Activated T-helper 2 cell treated with anti-CD3 and anti-CD28 coated beads, Interferon-gamma antibody, Interleukin-2, Interleukin-4, amounts not matched to agents 10 μg/mL and 5 μg/mL and 100 μg/mL, durations not matched to agents 14 hours and 24 hours and 36 hours (primary cell): ENCODE results near the gene CCNL2. TPM values are rescaled to one million over a fixed set of nuclear protein-coding genes. Genes with fewer than 3 reads are reported as not detected.
"Not testable (repeated sequence)": the region's sequence is repeated elsewhere in the genome, so short reads cannot be mapped to it uniquely, and the experiment has no call there.

Experiments used
- DNase-seq: peaks from one replicate; pipeline ENCODE4 v3.0.0; 2021; ENCODE audit warnings: low spot score
- H3K27ac Mint-ChIP-seq: one replicate; pipeline ENCODE4 v1.8.0; 2021; ENCODE audit warnings: mixed read lengths
- H3K27me3 Mint-ChIP-seq: one replicate; pipeline ENCODE4 v1.8.0; 2021; ENCODE audit warnings: low read depth, mixed read lengths
- H3K36me3 Mint-ChIP-seq: one replicate; pipeline ENCODE4 v1.8.0; 2021; ENCODE audit warnings: low read depth, mixed read lengths
- H3K4me1 Mint-ChIP-seq: one replicate; pipeline ENCODE4 v1.8.0; 2021; ENCODE audit warnings: low read depth, mixed read lengths
- H3K4me3 Mint-ChIP-seq: one replicate; pipeline ENCODE4 v1.8.0; 2021; ENCODE audit warnings: low read depth, mild to moderate bottlenecking, moderate library complexity, mixed read lengths
- H3K9me3 Mint-ChIP-seq: one replicate; pipeline ENCODE4 v1.8.0; 2021; ENCODE audit warnings: mixed read lengths
- intact Hi-C: fragments of 100-400 bp; cut with micrococcal nuclease; formaldehyde crosslinking; loops from one replicate; pipeline ENCODE4 v1.15.1; 2023
- total RNA-seq: library from RNA; stranded (reverse); gene quantifications from 2 replicates; pipeline ENCODE4 v1.2.3, GENCODE V29; 2022

Gene CCNL2
- total RNA-seq = 123 and 124 TPM in 2 replicates

DNA sequence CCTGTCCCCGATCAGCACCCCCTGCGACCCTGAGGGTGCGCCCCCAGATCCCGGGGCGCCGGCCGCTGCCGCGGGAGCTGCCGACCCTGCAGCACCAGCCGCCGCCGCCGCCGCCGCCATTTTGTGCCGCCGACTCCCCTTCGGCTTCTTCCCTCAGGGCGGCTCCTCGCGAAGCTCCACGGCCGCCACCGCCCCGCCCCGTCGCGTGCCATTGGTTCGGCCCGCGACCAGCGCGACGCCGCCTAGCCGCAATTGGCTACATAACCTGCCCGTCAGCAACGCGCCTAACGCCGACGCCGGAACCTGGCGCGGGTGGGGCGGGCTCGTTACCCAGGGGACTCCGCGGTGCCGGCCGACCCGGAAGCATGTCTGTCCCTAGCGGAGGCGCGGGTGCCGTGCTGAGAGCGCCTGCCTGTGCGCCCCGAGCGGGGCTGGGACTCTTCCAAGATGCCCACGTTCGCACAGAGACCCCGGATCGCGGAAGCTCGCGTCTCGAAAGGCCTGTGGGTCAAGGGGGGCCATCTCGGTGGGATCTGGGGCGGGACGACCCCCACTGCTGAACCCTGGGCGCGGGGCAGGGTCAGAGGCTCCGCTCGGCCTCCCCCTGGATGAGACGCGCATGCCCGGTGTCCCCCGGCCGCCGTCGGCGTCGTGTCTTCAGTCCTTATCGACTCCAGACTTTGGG, at the start of gene CCNL2:
Gene CCNL2 (minus strand): TSS at position 149 of the 685 bp plus-strand sequence. CDS start 29 bp downstream, at position 120.
- Mint-ChIP-seq H3K4me3 (peak within 1 kb of the TSS; percentile 95), H3K27me3 (no peaks in the 10 kb centered on the region), H3K36me3 (peaks cover 72% of the 10 kb centered on the region), H3K4me1 (peaks cover 34% of the 10 kb centered on the region), H3K9me3 (no peaks in the 10 kb centered on the region), H3K27ac (peak within 1 kb of the TSS; percentile 89)
- DNase-seq = peak; percentile 100
- intact Hi-C loops = loop anchor here (1.0 kb wide), 2 partner anchors 8 to 24 kb away; partner anchors contain the start of genes AURKAIP1 and MRPL20

- H3K27ac Mint-ChIP-seq, intact Hi-C loops, H3K4me1 Mint-ChIP-seq: not testable (repeated sequence)
Observed at GRCh38 chr1:1446631-1447030, 47.5 kb upstream of the CCNL2 start.

DNA sequence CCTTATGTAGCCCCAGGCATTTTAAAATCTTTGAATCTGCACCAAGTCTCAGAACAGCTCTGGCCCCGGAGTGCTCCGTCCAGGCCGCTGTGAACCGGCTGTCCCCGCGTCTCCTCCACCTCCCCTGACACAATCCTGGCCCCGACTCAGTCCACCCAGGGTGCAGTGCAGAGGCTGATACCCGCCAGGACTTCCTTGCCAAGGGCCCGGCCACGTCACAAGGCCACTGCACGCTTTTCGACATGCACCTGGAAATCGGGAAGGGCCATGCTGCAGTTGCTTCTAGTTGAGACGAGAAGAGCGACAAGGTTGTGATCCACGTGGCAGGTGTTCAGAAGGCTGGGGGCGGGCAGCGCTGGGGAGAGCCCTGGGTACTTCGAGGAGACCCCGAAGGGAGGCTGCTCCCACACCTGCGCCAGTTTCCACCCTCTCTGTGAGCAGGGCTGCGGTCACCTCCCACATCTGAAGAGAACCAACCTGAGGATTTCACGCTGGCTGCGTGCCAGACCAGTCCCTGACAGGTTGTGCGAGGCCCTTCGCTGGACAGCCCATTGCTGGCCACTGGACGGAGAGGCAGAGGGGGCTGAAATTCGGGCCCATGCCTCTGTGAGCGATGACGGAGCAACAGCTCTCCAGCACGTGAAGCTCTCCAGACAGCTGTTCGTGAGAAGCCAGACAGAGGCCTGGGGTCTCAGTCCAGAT, 43.1 kb upstream of the CCNL2 start:
- no peak for DNase-seq
- no peaks in the 10 kb centered on the region for H3K36me3 Mint-ChIP-seq
- no peaks in the 10 kb centered on the region for H3K4me1 Mint-ChIP-seq
- H3K4me3 Mint-ChIP-seq = no peak overlapping the region
- intact Hi-C loops = loop anchor here (5.0 kb wide), 1 partner anchor 35 kb away; the partner anchor contains the start of gene MRPL20
- no peaks in the 10 kb centered on the region for H3K27me3 Mint-ChIP-seq
- H3K27ac Mint-ChIP-seq = no peak overlapping the region
- no peaks in the 10 kb centered on the region for H3K9me3 Mint-ChIP-seq

More at GRCh38 chr1:1446631-1447030, 47.5 kb upstream of the CCNL2 start:
- DNase-seq, H3K4me3 Mint-ChIP-seq, H3K27me3 Mint-ChIP-seq, H3K9me3 Mint-ChIP-seq, H3K36me3 Mint-ChIP-seq: not testable (repeated sequence)

DNA sequence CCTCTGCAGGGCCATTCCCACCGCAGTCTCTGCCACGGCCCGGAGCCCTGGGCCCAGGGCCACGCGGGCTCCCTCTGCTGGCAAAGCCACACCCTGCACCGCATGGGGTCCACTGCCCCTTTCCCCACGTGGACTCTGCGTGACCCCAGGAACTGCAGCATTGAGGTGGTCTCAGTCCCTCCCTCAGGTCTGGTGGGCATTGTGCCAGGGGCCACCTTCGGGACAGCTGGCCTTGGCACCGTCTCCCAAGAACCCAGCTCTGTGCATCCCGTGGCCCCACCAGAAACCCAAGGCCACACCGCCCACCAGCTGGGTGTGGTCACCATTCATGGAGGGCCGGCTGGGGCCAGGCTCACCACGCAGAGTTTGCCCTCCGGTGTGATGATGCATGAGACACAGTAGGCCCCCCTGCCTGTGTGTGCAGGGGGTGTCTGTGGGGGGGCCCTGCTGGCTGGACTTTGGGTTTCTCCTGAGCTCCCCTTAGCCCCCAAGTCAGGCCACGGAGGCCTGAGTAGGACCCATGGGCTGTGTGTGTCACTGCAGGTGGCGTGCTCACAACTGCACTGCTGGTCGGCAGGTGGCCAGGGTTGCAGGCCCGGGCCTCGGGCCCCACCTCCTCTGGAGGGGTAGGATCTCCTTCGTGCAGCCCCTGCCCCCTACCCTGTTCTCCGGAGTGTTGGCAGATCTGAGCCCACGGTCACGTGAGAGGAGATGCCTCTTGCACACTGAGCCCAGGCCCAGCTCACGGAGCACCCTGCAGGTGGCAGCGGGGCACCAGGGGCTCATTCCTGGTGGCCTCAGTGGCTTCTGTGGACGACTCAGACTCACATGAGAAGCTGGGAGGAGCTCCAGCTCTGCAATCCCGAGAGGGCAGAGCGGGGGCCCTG, 42.1 kb upstream of the CCNL2 start:
- Mint-ChIP-seq H3K27me3 (peaks cover 2% of the 10 kb centered on the region), H3K4me3 (no peak overlapping the region), H3K27ac (no peak overlapping the region), H3K9me3 (no peaks in the 10 kb centered on the region), H3K4me1 (no peaks in the 10 kb centered on the region), H3K36me3 (no peaks in the 10 kb centered on the region)
- DNase-seq = no peak
- intact Hi-C loops = loop anchor here (5.0 kb wide), 1 partner anchor 34 kb away; the partner anchor contains the start of gene MRPL20

DNA sequence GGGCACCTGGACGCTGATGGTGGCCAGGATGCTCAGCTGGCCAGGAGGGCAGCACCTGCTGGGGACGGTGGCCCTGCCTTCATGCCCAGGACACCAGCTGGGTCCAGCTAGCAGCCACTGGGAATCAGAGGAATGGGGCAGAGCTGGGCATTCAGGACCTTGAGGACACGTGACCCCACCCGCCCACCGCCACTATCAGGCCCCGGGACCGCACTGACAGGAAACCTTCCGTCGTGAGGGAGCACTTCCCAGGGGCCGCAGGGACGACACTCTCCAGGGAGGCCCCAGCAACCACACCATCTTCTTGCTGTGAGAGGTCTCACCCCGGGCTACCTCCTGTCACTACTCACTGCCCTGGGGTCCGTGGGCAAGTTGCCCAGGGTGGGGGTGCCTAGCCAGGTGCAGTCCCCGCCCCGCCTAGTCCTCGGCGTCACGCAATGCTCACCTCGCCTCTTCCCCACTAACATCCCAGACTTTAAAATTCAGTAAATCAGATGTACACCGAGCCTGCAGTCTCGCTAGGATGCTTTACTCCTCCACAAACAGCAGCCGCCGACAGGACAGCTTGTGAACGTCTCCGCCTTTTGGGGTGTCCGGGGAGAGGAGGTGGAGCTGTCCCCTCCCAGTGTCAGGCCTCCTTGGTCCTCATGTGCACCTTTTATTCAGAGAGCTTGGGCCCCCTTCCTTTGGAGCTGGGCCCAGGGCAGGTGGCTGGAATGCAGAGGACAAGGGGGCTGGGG, 41.3 kb upstream of the CCNL2 start:
- H3K4me1 Mint-ChIP-seq = no peaks in the 10 kb centered on the region
- peaks cover 3% of the 10 kb centered on the region for H3K27me3 Mint-ChIP-seq
- intact Hi-C loops = loop anchor here (5.0 kb wide), 1 partner anchor 33 kb away; the partner anchor contains the start of gene MRPL20
- no peak for DNase-seq
- H3K9me3 Mint-ChIP-seq = no peaks in the 10 kb centered on the region
- H3K4me3 Mint-ChIP-seq = no peak overlapping the region
- H3K27ac Mint-ChIP-seq = no peak overlapping the region
- H3K36me3 Mint-ChIP-seq = no peaks in the 10 kb centered on the region

DNA sequence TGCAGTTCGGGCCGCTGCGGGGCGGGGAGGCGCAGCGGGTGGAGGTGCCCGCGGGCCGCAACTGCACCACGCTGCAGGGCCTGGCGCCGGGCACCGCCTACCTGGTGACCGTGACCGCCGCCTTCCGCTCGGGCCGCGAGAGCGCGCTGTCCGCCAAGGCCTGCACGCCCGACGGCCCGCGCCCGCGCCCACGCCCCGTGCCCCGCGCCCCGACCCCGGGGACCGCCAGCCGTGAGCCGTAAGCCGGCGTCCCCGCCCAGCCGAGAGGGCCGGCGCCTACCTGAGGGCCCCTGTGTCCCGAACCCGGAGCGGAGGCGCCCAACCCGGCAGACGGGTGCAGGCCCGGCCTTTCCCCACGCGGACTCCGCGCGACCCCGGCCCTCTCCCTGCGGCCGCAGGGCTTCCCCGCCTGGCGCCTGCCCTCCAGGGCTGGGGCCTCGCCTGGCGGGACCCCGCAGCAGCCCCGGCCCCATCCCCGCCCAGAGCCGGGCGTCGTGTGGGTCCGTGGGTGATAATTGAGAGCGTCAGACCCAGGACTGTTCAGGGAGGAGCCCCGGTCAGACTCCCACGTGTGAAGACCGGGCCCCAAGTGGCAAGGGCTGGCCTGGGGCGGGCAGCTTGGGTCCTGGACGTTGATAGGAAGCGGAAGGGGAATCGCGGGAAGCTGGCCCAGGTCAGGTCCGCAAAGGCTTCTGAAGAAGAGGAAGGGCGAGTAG, 40.6 kb upstream of the CCNL2 start:
- intact Hi-C loops = loop anchor here (5.0 kb wide), 1 partner anchor 32 kb away; the partner anchor contains the start of gene MRPL20
- no peaks in the 10 kb centered on the region for H3K9me3 Mint-ChIP-seq
- DNase-seq = no peak
- H3K4me1 Mint-ChIP-seq = peaks cover 2% of the 10 kb centered on the region
- H3K27ac Mint-ChIP-seq = no peak overlapping the region
- no peak overlapping the region for H3K4me3 Mint-ChIP-seq
- H3K36me3 Mint-ChIP-seq = no peaks in the 10 kb centered on the region
- H3K27me3 Mint-ChIP-seq = peaks cover 7% of the 10 kb centered on the region

- intact Hi-C loops = no loop called here
- Mint-ChIP-seq H3K4me3 (no peak overlapping the region), H3K27me3 (peaks cover 7% of the 10 kb centered on the region), H3K27ac (no peak overlapping the region), H3K9me3 (no peaks in the 10 kb centered on the region), H3K4me1 (peaks cover 2% of the 10 kb centered on the region), H3K36me3 (no peaks in the 10 kb centered on the region)
- no peak for DNase-seq
Observed at GRCh38 chr1:1438531-1439381, 39.6 kb upstream of the CCNL2 start.

- no peak for DNase-seq
- H3K36me3 Mint-ChIP-seq = no peaks in the 10 kb centered on the region
- peaks cover 7% of the 10 kb centered on the region for H3K27me3 Mint-ChIP-seq
- intact Hi-C loops = no loop called here
- peaks cover 2% of the 10 kb centered on the region for H3K4me1 Mint-ChIP-seq
- no peaks in the 10 kb centered on the region for H3K9me3 Mint-ChIP-seq
- no peak overlapping the region for H3K27ac Mint-ChIP-seq
- no peak overlapping the region for H3K4me3 Mint-ChIP-seq
Observed at GRCh38 chr1:1437904-1438376, 38.8 kb upstream of the CCNL2 start.

GRCh38 chr1:1437033-1437903, 38.1 kb upstream of the CCNL2 start:
- H3K27me3 Mint-ChIP-seq = peaks cover 7% of the 10 kb centered on the region
- intact Hi-C loops = no loop called here
- no peaks in the 10 kb centered on the region for H3K36me3 Mint-ChIP-seq
- peaks cover 2% of the 10 kb centered on the region for H3K4me1 Mint-ChIP-seq
- no peak overlapping the region for H3K4me3 Mint-ChIP-seq
- H3K9me3 Mint-ChIP-seq = no peaks in the 10 kb centered on the region
- no peak for DNase-seq
- H3K27ac Mint-ChIP-seq = no peak overlapping the region

DNA sequence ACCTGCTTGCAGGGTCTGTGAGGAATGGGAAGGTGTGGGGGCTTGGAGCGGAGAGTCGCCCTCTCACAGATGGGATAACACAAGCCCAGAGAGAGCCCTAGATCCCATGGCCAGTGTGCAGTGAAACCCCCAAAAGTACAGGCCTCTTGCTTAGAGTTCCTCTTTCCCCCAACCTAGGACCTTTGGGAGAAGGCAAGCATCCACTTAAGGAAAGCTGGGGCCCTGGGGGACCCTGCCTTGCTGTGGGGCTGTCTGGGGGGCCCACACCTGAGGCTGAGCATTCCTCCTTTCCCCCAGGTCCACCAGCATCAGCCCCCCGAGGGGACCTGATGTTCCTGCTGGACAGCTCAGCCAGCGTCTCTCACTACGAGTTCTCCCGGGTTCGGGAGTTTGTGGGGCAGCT, 37.5 kb upstream of the CCNL2 start:
- Mint-ChIP-seq H3K9me3 (no peaks in the 10 kb centered on the region), H3K4me3 (no peak overlapping the region), H3K36me3 (no peaks in the 10 kb centered on the region), H3K27me3 (peaks cover 7% of the 10 kb centered on the region), H3K27ac (no peak overlapping the region), H3K4me1 (peaks cover 2% of the 10 kb centered on the region)
- DNase-seq = no peak
- intact Hi-C loops = no loop called here
